A549 (cell line): Measurements from ENCODE around the gene SLC29A3. TPM values are rescaled to one million over a fixed set of nuclear protein-coding genes. Genes with fewer than 3 reads are reported as not detected.
A peak's percentile ranks its signal among the peaks of the same experiment; 100 is the strongest.

Experiments
- ATAC-seq, 2 experiments: fragments of 200-7000 bp in 1 of 2; fragments of >200 bp in 1 of 2; cut with Nextera tagmentation in 1 of 2; cut with Tn5 transposase in 1 of 2; 3 replicates each; pipeline versions ENCODE4 v1.8.0 to v1.9.1; 2018 to 2020; ENCODE audit warnings: mild to moderate bottlenecking in 1 of 2, moderate library complexity in 1 of 2
- CTCF ChIA-PET: fragments of 300-600 bp; sonication (Branson Sonifier 250); formaldehyde crosslinking; extraction: SDS; loops from one replicate; lab custom pipeline; 2021; ENCODE audit warnings: antibody characterized with exemption, inconsistent platforms; lab: Yijun Ruan, JAX
- POLR2A ChIA-PET: fragments of 350-600 bp; formaldehyde crosslinking; extraction: SDS; loops from one replicate; lab custom pipeline; 2021; ENCODE audit warnings: antibody characterized with exemption, inconsistent platforms; lab: Yijun Ruan, JAX
- DNase-seq, 2 experiments: peaks; one replicate each; pipeline versions ENCODE4 v3.0.0 to v3.0.0-alpha.2; 2011 to 2016; ENCODE audit warnings: low read depth in 1 of 2, low spot score in 1 of 2
- FAIRE-seq: peaks from 2 replicates; lab custom pipeline; 2011; peaks lifted over from hg19 to GRCh38; lab: Jason Lieb, UNC
- H3K27ac ChIP-seq, 2 experiments: fragments of >200 bp; sonication (Bioruptor Twin); formaldehyde crosslinking; 3 replicates each; pipeline ENCODE4 v1.5.1; 2016 to 2017
- H3K4me1 ChIP-seq: fragments of >200 bp; sonication (Bioruptor Twin); formaldehyde crosslinking; 3 replicates; pipeline ENCODE4 v1.6.1; 2016
- H3K4me2 ChIP-seq: fragments of >200 bp; sonication (Bioruptor Twin); formaldehyde crosslinking; 3 replicates; pipeline ENCODE4 v1.6.1; 2016
- H3K4me3 ChIP-seq: fragments of >200 bp; sonication (Bioruptor Twin); formaldehyde crosslinking; 3 replicates; pipeline ENCODE4 v1.5.1; 2016
- H3K9me3 ChIP-seq: fragments of >200 bp; sonication (Bioruptor Twin); formaldehyde crosslinking; 3 replicates; pipeline ENCODE4 v1.6.1; 2016
- CHD4 ChIP-seq: fragments of 200-600 bp; sonication (generic); IDR thresholded peaks from 2 replicates; pipeline ENCODE4 v1.6.1; 2016; ENCODE audit warnings: antibody characterized with exemption, mild to moderate bottlenecking, borderline replicate concordance
- FOSB ChIP-seq: fragments of 250-450 bp; sonication (Bioruptor Pico); IDR thresholded peaks from 2 replicates; pipeline ENCODE4 v1.5.0; 2020; ENCODE audit warnings: mild to moderate bottlenecking, moderate library complexity
- FOSL2 ChIP-seq, 2 experiments: fragments of 450-650 bp in 1 of 2; fragments of >200 bp in 1 of 2; sonication (Bioruptor Twin) in 1 of 2; formaldehyde crosslinking; IDR thresholded peaks; 2 replicates each; pipeline versions ENCODE4 v1.5.0 to v1.6.1; 2016 to 2020; ENCODE audit warnings: mild to moderate bottlenecking in 1 of 2, moderate library complexity in 1 of 2
- FOXS1 ChIP-seq: fragments of 250-450 bp; sonication (Bioruptor Pico); IDR thresholded peaks from 2 replicates; pipeline ENCODE4 v1.5.0; 2020; ENCODE audit warnings: mild to moderate bottlenecking, moderate library complexity
- HOXB13 ChIP-seq: fragments of 250-450 bp; sonication (Bioruptor Pico); IDR thresholded peaks from 2 replicates; pipeline ENCODE4 v1.5.0; 2020; ENCODE audit warnings: low read depth, mild to moderate bottlenecking, moderate library complexity
- MAZ ChIP-seq: fragments of 150-350 bp; IDR thresholded peaks from 2 replicates; pipeline ENCODE4 v1.6.1; 2014; ENCODE audit warnings: antibody characterized with exemption, low read depth, low read length, borderline replicate concordance
- NR3C1 ChIP-seq: fragments of >200 bp; sonication (Bioruptor Twin); formaldehyde crosslinking; IDR thresholded peaks from 3 replicates; pipeline ENCODE4 v1.6.1; 2017
- PHF8 ChIP-seq: fragments of 200-600 bp; sonication (generic); IDR thresholded peaks from 2 replicates; pipeline ENCODE4 v1.6.1; 2016; ENCODE audit warnings: low read depth, mild to moderate bottlenecking, antibody characterized with exemption, moderate library complexity, borderline replicate concordance
- POLR2AphosphoS2 ChIP-seq: conservative IDR thresholded peaks from 2 replicates; pipeline ENCODE4 v1.6.1; 2012; ENCODE audit warnings: low read length, improper control_type of control experiment, inconsistent platforms
- RCOR1 ChIP-seq: fragments of 150-350 bp; IDR thresholded peaks from 2 replicates; pipeline ENCODE4 v1.6.1; 2014; ENCODE audit warnings: antibody characterized with exemption, low read length, low read depth
- RFX5 ChIP-seq: fragments of 450-650 bp; IDR thresholded peaks from 2 replicates; pipeline ENCODE4 v1.7.1; 2014; ENCODE audit warnings: antibody characterized with exemption, mild to moderate bottlenecking, moderate library complexity
- SMC3 ChIP-seq: fragments of >200 bp; sonication (Bioruptor Twin); formaldehyde crosslinking; IDR thresholded peaks from 3 replicates; pipeline ENCODE4 v1.6.1; 2018; ENCODE audit warnings: inconsistent platforms
- TFCP2L1 ChIP-seq: fragments of 250-450 bp; sonication (Bioruptor Pico); IDR thresholded peaks from 2 replicates; pipeline ENCODE4 v1.5.0; 2021; ENCODE audit warnings: mild to moderate bottlenecking
- TP53 ChIP-seq: fragments of 250-450 bp; sonication (Bioruptor Pico); IDR thresholded peaks from 2 replicates; pipeline ENCODE4 v1.5.0; 2021; ENCODE audit warnings: mild to moderate bottlenecking, moderate library complexity
- ZNF302 ChIP-seq: fragments of 250-450 bp; sonication (Bioruptor Pico); IDR thresholded peaks from 2 replicates; pipeline ENCODE4 v1.9.0; 2021; ENCODE audit warnings: inconsistent platforms, mild to moderate bottlenecking, moderate library complexity
- ZSCAN20 ChIP-seq: fragments of 250-450 bp; sonication (Bioruptor Pico); IDR thresholded peaks from 2 replicates; pipeline ENCODE4 v1.8.0; 2022; ENCODE audit warnings: mild to moderate bottlenecking, moderate library complexity
- WGBS: methylation state at CpG from one replicate; pipeline ENCODE4 v1.1.6; 2017; ENCODE audit errors: missing lambda C conversion rate; 5-methylcytosine and 5-hydroxymethylcytosine counted together
- polyA plus RNA-seq, 4 experiments: library from polyadenylated mRNA; depleted of rRNA in 3 of 4; stranded (reverse); fragments of >200 nt; fragmentation: RNase III in 1 of 4; extraction: RNeasy Plus Mini Kit Qiagen cat#74134 plus additional on column Dnase treatment in 1 of 4; gene quantifications; 2 replicates in 3 of 4; 3 replicates in 1 of 4; pipeline ENCODE4 v1.2.3, GENCODE V29; 2011 to 2017
- TF ChIP-seq, protein P1 (sequence below): fragments of 450-650 bp; IDR thresholded peaks from 2 replicates; pipeline ENCODE4 v1.6.1; 2014; ENCODE audit warnings: antibody characterized with exemption
- TF ChIP-seq, protein P2 (sequence below): IDR thresholded peaks from 2 replicates; pipeline ENCODE4 v1.6.1; 2012; ENCODE audit warnings: low read depth, borderline replicate concordance
- TF ChIP-seq, protein P3 (sequence below): fragments of 150-350 bp; IDR thresholded peaks from 2 replicates; pipeline ENCODE4 v1.6.1; 2014; ENCODE audit warnings: low read depth, mild to moderate bottlenecking, low read length
- TF ChIP-seq, protein P4 (sequence below): IDR thresholded peaks from 2 replicates; pipeline ENCODE4 v1.6.1; 2012
- TF ChIP-seq, protein P5 (sequence below): fragments of 250-450 bp; sonication (Bioruptor Pico); IDR thresholded peaks from 2 replicates; pipeline ENCODE4 v1.5.0; 2020; ENCODE audit warnings: low read depth, mild to moderate bottlenecking, moderate library complexity
- TF ChIP-seq, protein P6 (sequence below): fragments of >200 bp; sonication (Bioruptor Twin); formaldehyde crosslinking; IDR thresholded peaks from 2 replicates; pipeline ENCODE4 v1.6.1; 2016
- TF ChIP-seq, protein P7 (sequence below): fragments of 250-450 bp; sonication (Bioruptor Pico); IDR thresholded peaks from 2 replicates; pipeline ENCODE4 v1.5.0; 2021; ENCODE audit warnings: mild to moderate bottlenecking, moderate library complexity, borderline replicate concordance

The SLC29A3 gene
- polyA plus RNA-seq, 2 of the 4 experiments (the other 2 are of a cell fraction), result 7.2 to 11.4 TPM

DNA sequence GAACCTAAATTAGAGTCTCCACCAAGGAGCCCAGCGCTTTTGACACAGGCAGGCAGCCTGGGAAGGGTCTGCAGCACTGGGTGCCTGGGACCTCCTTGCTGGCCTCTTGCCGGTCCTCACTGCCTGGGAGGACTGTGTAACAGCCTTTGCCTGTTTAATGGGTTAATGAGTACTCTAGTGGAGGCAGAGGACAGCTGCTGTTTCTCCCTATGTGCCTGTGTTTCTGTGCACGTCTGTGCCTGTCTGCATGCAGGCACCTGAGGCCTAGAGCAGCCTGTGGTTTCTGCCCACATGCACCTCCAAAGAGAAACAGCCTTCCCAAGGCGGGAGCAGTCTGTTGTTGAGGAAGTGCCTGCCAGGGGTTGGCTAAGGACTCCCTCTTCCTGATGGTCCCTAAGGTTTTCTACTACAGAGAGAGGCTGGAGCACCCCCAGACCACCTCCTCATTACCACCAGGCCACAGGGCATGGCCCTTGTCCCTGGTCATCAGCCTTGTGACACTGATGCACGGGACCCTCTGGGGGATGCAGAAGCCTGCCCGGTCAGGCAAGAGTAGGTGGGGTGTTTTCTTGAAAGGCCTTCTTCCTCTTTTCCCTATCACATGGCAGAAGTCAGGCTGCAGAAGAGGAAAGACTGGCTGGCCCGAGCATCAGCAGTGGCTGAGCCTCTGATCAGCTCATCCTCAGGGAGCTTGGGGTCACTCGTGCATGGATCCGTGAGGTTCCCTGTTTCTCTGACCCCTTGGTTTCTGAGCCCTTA lies 14.2 kb downstream of the SLC29A3 start:
- POLR2A ChIA-PET, result no interaction called here
- FAIRE-seq (no peak), DNase-seq (no peak), ATAC-seq (peak in 1 of 2 experiments; percentile 8; a peak in 2 of 6 replicates)
- CTCF ChIA-PET, result interaction anchor here (1.1 to 44.0 kb wide), 5 partner anchors 10 to 237 kb away, joined by 4 to 977 read pairs (median 48); partner anchors contain the start of genes CDH23 and SLC29A3
- Histone ChIP-seq H3K4me1 (peaks cover 61% of the 10 kb centered on the region), H3K9me3 (no peaks in the 10 kb centered on the region), H3K4me3 (no peak overlapping the region), H3K27ac (peak overlapping the region; percentile 61 to 79), H3K4me2 (peak overlapping the region; percentile 62)
- 77% methylated on average over 8 of the region's 9 CpGs for WGBS
- no peak for TF ChIP-seq FOXS1 (CRISPR knock-in tag)
- TF ChIP-seq, protein P1, sequence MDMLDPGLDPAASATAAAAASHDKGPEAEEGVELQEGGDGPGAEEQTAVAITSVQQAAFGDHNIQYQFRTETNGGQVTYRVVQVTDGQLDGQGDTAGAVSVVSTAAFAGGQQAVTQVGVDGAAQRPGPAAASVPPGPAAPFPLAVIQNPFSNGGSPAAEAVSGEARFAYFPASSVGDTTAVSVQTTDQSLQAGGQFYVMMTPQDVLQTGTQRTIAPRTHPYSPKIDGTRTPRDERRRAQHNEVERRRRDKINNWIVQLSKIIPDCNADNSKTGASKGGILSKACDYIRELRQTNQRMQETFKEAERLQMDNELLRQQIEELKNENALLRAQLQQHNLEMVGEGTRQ, result no peak
- TF ChIP-seq, protein P2, sequence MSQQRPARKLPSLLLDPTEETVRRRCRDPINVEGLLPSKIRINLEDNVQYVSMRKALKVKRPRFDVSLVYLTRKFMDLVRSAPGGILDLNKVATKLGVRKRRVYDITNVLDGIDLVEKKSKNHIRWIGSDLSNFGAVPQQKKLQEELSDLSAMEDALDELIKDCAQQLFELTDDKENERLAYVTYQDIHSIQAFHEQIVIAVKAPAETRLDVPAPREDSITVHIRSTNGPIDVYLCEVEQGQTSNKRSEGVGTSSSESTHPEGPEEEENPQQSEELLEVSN, result no peak
- no peak for TF ChIP-seq FOSB (CRISPR knock-in tag)
- TF ChIP-seq PHF8, result no peak
- TF ChIP-seq MAZ, result no peak
- TF ChIP-seq, protein P3, sequence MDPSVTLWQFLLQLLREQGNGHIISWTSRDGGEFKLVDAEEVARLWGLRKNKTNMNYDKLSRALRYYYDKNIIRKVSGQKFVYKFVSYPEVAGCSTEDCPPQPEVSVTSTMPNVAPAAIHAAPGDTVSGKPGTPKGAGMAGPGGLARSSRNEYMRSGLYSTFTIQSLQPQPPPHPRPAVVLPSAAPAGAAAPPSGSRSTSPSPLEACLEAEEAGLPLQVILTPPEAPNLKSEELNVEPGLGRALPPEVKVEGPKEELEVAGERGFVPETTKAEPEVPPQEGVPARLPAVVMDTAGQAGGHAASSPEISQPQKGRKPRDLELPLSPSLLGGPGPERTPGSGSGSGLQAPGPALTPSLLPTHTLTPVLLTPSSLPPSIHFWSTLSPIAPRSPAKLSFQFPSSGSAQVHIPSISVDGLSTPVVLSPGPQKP, result no peak
- TF ChIP-seq POLR2AphosphoS2, result no peak

DNA sequence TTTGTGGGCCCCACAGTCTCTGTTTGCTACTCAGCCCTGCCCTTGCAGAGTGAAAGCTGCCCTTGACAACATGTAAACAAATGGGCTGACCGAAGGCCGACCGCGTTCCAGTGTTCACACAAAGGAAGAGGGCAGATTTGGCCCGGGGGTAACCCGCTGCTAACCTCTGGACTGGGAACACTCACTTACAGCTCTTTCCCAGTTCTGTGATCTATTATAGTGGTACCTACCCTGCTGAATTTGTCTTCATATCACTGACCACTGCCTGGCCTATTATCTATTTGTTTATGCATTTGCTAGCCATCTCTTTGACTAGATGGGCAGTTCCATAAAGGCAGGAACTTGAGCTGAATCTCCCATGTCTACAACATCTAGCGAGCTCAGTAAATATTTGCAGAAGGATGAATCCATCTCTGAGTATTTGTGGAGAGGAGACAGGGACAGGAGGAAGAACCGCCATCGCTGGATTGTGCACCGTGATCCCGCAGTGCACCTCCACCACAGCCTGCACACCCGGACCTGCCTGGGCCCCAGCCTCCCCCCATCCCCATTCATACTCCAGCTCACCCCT lies 15.2 kb downstream of the SLC29A3 start:
- ATAC-seq (peak; percentile 51 to 82), DNase-seq (peak in 1 of 2 experiments; percentile 57)
- H3K9me3 ChIP-seq, result no peaks in the 10 kb centered on the region
- POLR2A ChIA-PET, result interaction anchor here (1.2 kb wide), 1 partner anchor 16 kb away, joined by 3 read pairs; the partner anchor contains the start of gene SLC29A3
- 14% methylated on average over 12 of the region's 12 CpGs for WGBS
- CTCF ChIA-PET, result interaction anchor here (1.1 to 44.0 kb wide), 10 partner anchors 10 to 431 kb away, joined by 3 to 977 read pairs (median 5); partner anchors contain the start of genes CDH23 and SLC29A3
- peaks cover 71% of the 10 kb centered on the region for H3K4me1 ChIP-seq
- H3K27ac ChIP-seq, result peak overlapping the region; percentile 61 to 79
- H3K4me2 ChIP-seq, result peak overlapping the region; percentile 62
- TF ChIP-seq ZSCAN20 (CRISPR knock-in tag) (no peak), TP53 (CRISPR knock-in tag) (no peak), RFX5 (no peak), TFCP2L1 (CRISPR knock-in tag) (no peak), HOXB13 (no peak), NR3C1 (no peak), ZNF302 (CRISPR knock-in tag) (no peak), SMC3 (no peak), RCOR1 (no peak), CHD4 (no peak), FOSL2 (IDR thresholded peaks at IDR 0.05) (no peak), FOSL2 (CRISPR knock-in tag; IDR thresholded peaks at IDR 0.05) (no peak)
- TF ChIP-seq, protein P4, sequence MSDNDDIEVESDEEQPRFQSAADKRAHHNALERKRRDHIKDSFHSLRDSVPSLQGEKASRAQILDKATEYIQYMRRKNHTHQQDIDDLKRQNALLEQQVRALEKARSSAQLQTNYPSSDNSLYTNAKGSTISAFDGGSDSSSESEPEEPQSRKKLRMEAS, result no peak
- TF ChIP-seq, protein P5, sequence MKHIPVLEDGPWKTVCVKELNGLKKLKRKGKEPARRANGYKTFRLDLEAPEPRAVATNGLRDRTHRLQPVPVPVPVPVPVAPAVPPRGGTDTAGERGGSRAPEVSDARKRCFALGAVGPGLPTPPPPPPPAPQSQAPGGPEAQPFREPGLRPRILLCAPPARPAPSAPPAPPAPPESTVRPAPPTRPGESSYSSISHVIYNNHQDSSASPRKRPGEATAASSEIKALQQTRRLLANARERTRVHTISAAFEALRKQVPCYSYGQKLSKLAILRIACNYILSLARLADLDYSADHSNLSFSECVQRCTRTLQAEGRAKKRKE (CRISPR knock-in tag), result no peak
- TF ChIP-seq, protein P6, sequence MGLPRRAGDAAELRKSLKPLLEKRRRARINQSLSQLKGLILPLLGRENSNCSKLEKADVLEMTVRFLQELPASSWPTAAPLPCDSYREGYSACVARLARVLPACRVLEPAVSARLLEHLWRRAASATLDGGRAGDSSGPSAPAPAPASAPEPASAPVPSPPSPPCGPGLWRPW, result no peak
- TF ChIP-seq, protein P7, sequence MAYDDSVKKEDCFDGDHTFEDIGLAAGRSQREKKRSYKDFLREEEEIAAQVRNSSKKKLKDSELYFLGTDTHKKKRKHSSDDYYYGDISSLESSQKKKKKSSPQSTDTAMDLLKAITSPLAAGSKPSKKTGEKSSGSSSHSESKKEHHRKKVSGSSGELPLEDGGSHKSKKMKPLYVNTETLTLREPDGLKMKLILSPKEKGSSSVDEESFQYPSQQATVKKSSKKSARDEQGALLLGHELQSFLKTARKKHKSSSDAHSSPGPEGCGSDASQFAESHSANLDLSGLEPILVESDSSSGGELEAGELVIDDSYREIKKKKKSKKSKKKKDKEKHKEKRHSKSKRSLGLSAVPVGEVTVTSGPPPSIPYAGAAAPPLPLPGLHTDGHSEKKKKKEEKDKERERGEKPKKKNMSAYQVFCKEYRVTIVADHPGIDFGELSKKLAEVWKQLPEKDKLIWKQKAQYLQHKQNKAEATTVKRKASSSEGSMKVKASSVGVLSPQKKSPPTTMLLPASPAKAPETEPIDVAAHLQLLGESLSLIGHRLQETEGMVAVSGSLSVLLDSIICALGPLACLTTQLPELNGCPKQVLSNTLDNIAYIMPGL (CRISPR knock-in tag), result no peak
- TF ChIP-seq, all 56 proteins: peak for 0
- no peak for FAIRE-seq
- no peak overlapping the region for H3K4me3 ChIP-seq
